Transverse colon (tissue), 4 donors: Measurements from ENCODE around the gene G6PC3.

ENCODE experiments used
- EP300 ChIP-seq: sonication (generic); formaldehyde crosslinking; IDR thresholded peaks from one replicate; pipeline ENCODE4 v1.6.1; 2017; ENCODE audit warnings: antibody characterized with exemption, low read depth
- POLR2A ChIP-seq: fragments of 450-650 bp; IDR thresholded peaks from one replicate; pipeline ENCODE4 v1.6.1; 2016; ENCODE audit warnings: antibody characterized with exemption, mild to moderate bottlenecking, moderate library complexity
- POLR2AphosphoS5 ChIP-seq, 3 donors: sonication (generic); formaldehyde crosslinking; IDR thresholded peaks; one replicate each; pipeline ENCODE4 v1.6.1; 2016; ENCODE audit warnings: antibody characterized with exemption in 3 of 3
- TF ChIP-seq, protein P1 (sequence below), 5 experiments: fragments of 200-600 bp in 3 of 5; fragments of 450-650 bp in 2 of 5; sonication (generic) in 3 of 5; IDR thresholded peaks; 1 replicate in 2 of 5; 2 replicates in 3 of 5; pipeline ENCODE4 v1.5.1; 2016 to 2017; ENCODE audit warnings: antibody characterized with exemption in 5 of 5, inconsistent platforms in 3 of 5, mild to moderate bottlenecking in 2 of 5, moderate library complexity in 1 of 5

DNA sequence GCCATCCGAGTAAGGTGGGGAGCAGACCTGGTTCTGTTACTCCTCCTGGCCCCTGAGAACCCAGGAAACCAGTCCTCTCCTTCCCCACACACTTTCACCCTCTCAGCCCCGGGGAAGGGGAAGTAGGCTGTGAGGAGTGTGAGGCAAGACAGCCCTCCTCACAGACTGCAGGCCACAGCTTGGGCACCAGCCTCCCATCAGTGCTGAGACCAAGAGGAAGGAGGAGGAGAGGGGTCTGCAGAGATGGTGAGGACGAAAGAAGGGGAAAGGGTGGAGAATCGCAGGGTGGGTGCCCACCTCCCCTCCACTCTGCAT, 7.0 kb downstream of the G6PC3 start:
- no peak for TF ChIP-seq POLR2A
- TF ChIP-seq, protein P1, sequence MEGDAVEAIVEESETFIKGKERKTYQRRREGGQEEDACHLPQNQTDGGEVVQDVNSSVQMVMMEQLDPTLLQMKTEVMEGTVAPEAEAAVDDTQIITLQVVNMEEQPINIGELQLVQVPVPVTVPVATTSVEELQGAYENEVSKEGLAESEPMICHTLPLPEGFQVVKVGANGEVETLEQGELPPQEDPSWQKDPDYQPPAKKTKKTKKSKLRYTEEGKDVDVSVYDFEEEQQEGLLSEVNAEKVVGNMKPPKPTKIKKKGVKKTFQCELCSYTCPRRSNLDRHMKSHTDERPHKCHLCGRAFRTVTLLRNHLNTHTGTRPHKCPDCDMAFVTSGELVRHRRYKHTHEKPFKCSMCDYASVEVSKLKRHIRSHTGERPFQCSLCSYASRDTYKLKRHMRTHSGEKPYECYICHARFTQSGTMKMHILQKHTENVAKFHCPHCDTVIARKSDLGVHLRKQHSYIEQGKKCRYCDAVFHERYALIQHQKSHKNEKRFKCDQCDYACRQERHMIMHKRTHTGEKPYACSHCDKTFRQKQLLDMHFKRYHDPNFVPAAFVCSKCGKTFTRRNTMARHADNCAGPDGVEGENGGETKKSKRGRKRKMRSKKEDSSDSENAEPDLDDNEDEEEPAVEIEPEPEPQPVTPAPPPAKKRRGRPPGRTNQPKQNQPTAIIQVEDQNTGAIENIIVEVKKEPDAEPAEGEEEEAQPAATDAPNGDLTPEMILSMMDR (IDR thresholded peaks at IDR 0.05), result no peak
- TF ChIP-seq EP300, result no peak
- no peak for TF ChIP-seq POLR2AphosphoS5 (IDR thresholded peaks at IDR 0.05)
